GM12874 (cell line): ENCODE results near the gene CLSTN2.

Experiments used
- TF ChIP-seq, protein P1 (sequence below): IDR thresholded peaks from 2 replicates; pipeline ENCODE4 v1.5.1; 2011; ENCODE audit warnings: low read depth, mild to moderate bottlenecking, control low read depth, low read length, moderate library complexity; ENCODE audit not compliant: insufficient read depth

The CLSTN2 gene

DNA sequence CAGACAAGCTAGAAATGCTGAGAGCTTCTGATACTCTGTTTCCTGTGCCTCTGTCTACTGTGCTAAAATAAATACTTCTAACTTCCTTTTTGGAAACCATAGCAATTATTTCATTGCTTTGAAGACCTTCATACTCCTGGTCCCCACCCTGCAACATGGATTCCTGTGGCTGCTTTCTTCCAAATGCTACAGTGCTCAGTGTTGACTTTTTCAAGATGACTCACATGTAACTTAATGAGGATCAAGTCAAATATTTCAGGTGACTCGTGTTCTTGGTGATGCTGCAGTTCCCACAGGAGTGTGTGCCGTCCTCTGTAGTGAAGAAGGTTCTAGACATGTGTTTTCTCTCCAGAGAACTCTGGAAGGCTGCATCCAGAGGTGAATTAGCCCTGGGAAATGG, 288.6 kb downstream of the CLSTN2 start:
- TF ChIP-seq, protein P1, sequence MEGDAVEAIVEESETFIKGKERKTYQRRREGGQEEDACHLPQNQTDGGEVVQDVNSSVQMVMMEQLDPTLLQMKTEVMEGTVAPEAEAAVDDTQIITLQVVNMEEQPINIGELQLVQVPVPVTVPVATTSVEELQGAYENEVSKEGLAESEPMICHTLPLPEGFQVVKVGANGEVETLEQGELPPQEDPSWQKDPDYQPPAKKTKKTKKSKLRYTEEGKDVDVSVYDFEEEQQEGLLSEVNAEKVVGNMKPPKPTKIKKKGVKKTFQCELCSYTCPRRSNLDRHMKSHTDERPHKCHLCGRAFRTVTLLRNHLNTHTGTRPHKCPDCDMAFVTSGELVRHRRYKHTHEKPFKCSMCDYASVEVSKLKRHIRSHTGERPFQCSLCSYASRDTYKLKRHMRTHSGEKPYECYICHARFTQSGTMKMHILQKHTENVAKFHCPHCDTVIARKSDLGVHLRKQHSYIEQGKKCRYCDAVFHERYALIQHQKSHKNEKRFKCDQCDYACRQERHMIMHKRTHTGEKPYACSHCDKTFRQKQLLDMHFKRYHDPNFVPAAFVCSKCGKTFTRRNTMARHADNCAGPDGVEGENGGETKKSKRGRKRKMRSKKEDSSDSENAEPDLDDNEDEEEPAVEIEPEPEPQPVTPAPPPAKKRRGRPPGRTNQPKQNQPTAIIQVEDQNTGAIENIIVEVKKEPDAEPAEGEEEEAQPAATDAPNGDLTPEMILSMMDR = no peak

DNA sequence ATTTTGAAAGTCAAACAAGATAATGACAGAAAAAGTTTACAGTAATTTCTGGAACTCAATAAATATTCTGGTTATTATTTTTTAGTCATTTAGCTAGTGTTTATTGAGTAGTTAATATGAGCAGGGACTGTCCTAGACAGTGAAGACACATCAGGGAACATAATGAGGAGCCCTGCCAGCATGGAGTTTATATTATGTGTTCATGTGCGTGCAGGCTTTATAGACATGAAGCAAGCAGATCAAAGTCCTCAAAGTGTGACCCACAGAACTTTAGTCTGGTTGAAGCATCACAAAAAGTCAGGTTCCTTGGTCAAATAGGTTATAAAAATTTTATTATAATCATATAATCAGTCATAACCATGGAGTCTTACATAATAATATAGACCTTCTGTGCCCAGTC, 289.3 kb downstream of the CLSTN2 start:
- TF ChIP-seq, protein P1 = no peak

DNA sequence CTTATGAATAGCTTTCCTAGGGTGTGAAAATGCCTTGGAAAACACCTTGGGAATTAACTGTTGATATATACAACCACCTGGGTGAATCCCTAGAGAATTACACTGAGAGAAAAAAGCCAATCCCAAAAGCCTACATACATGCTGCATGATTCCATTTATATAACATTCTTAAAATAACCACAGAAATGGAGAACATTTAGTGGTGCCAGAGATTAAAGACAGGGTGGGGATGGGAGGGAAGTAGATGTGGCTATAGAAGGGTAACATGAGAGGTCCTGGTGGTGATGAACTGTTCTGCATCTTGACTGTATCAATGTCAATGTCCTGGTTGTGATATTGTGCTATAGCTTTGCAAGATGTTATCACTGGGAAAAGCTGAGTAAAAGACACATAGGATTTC, 291.0 kb downstream of the CLSTN2 start:
- TF ChIP-seq, protein P1 = no peak

DNA sequence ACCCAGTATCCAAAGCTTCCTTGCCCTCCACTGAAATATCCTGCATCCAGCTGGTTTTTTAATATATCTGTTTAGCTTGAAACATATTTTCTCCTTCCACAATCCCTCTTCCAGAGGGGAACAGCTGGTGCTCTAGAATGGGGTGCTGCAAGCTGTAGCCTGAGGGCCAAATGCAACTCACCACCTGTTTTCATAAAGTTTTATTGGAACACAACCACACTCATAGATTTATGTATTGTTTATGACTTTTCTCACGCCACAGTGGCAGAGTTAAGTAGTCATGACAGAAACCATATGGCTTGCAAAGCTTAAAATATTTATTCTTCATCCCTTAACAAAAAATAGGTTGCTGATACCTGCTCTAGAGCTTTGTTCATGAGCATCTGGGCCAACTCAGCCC, 298.7 kb downstream of the CLSTN2 start:
- TF ChIP-seq, protein P1 = no peak

DNA sequence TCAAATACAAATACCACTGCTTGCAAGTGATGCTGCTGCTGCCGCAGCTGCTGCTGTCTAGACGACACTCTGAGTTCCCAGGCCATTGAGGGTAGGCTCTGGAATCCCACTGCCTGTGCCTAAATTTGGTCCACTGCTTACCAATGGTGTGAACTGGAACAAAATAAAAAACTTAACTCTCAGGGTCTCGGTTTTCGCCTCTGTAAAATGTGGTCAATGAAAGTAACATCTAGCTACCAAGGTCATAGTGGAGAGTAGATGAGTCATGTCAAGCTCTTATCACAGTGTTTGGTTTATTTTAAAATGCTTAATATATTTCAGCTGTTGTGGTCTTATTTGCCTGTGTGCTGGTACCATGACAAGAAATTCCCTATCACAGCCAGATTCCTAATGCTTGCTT, 299.3 kb downstream of the CLSTN2 start:
- TF ChIP-seq, protein P1 = no peak

DNA sequence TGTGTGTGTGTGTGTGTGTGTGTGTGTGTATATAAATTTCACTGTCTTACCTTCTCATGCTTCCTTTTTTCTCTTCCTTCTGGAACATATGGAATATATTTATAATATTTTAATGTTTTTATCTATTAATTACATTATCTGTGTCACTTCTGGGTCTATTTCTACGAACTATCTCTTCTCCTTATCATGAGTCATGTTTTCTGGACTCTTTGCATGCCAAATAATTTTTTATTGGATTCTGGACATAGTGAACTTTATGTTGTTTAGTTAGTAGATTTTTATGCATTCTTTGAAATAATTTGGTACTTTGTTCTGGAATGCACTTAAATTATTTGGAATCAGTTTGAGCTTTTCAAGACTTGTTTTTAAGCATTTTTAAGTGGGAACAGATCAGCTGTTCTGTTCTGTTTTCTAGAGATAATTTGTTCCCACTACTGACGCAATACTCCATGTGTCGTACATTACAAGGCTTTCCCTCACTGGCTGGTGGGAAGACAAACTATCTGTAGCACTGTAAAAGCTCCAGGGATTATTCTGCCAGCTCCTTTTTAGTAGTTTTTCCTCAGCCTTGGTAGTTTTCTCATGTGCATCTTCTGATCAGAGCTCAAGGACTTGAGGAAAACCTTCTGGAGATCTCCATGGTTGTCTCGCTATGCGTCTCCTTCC, 302.0 kb downstream of the CLSTN2 start:
- TF ChIP-seq, protein P1 = no peak

DNA sequence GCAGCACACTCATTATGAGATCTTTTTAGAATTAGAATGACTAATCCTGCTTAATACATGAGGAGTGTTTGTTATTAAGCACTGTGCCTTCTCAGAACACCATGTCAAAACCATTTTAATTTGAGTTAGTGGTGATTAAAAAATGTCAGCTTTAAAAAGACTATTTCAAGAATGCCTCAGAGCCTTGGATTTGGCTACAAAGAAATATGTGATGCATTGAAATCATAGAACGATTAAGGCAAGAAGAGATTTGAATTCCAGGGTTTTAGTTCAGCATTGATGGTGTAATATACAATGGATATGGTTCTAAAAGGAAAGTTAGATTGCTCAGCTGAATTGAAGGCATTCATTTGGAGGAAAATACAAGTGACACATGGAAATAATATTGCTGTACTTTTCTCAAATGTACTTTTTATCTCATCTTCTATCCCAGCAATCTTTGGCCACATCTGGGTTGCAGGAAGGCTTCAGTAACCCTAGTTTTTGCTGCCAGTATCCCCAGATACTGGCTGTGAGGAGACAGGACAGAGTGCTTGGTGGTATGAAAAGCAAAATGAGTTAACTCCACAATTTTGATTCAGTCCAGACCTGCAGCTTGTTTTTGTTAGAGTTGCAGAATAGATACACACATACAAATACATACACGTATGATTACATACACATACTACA, 303.8 kb downstream of the CLSTN2 start:
- TF ChIP-seq, protein P1 = no peak
